SK-N-SH (cell line): ENCODE data around the gene ATP5F1D. TPM values are rescaled to one million over a fixed set of nuclear protein-coding genes. Genes with fewer than 3 reads are reported as not detected.

ENCODE experiments used
- CTCF ChIA-PET: fragments of 300-600, 350-600 bp; formaldehyde crosslinking; extraction: SDS; loops from one replicate; lab custom pipeline; 2021; lab: Yijun Ruan, JAX
- POLR2A ChIA-PET: fragments of 350-600 bp; sonication (Branson Sonifier 250); formaldehyde crosslinking; extraction: SDS; loops from one replicate; lab custom pipeline; 2020; ENCODE audit warnings: antibody characterized with exemption, inconsistent platforms; lab: Yijun Ruan, JAX
- DNase-seq: peaks from one replicate; pipeline ENCODE4 v3.0.0; 2012
- H2AFZ ChIP-seq: fragments of 200-600 bp; sonication (generic); 2 replicates; pipeline ENCODE4 v1.8.1; 2016; ENCODE audit warnings: antibody characterized with exemption, mild to moderate bottlenecking, low read depth
- H3F3A ChIP-seq: fragments of 200-600 bp; sonication (generic); replicated peaks from 2 replicates; pipeline ENCODE3; 2016; ENCODE audit warnings: antibody characterized with exemption, mild to moderate bottlenecking; ENCODE audit not compliant: insufficient read depth
- H3K27ac ChIP-seq, 2 experiments: fragments of 200-500 bp in 1 of 2; fragments of 200-600 bp in 1 of 2; sonication (Bioruptor generic) in 1 of 2; sonication (generic), shearing (Covaris generic) in 1 of 2; 2 replicates each; pipeline versions ENCODE4 v1.5.1 to v1.6.1; 2014 to 2016; ENCODE audit warnings: low read depth in 2 of 2, inconsistent platforms in 1 of 2, low read length in 1 of 2, mild to moderate bottlenecking in 1 of 2, mixed read lengths in 1 of 2
- H3K27me3 ChIP-seq: fragments of 200-600 bp; sonication (generic), shearing (Covaris generic); 2 replicates; pipeline ENCODE4 v1.6.1; 2016; ENCODE audit warnings: mixed run types; ENCODE audit not compliant: insufficient read depth
- H3K36me3 ChIP-seq, 2 experiments: fragments of 200-500 bp in 1 of 2; fragments of 200-600 bp in 1 of 2; sonication (Bioruptor generic) in 1 of 2; sonication (generic) in 1 of 2; replicated peaks in 1 of 2; 2 replicates each; pipeline versions ENCODE3 to v1.5.1; 2014 to 2016; ENCODE audit warnings: low read length in 1 of 2, mild to moderate bottlenecking in 1 of 2; ENCODE audit not compliant: insufficient read depth in 2 of 2, control insufficient read depth in 1 of 2
- H3K4me1 ChIP-seq, 2 experiments: fragments of 200-500 bp in 1 of 2; fragments of 200-600 bp in 1 of 2; sonication (Bioruptor generic) in 1 of 2; sonication (generic), shearing (Covaris generic) in 1 of 2; 2 replicates each; pipeline versions ENCODE4 v1.5.1 to v1.6.1; 2014 to 2016; ENCODE audit warnings: low read depth in 1 of 2, low read length in 1 of 2, mixed run types in 1 of 2; ENCODE audit not compliant: insufficient read depth in 2 of 2, control insufficient read depth in 1 of 2
- H3K4me2 ChIP-seq: fragments of 200-600 bp; sonication (generic), shearing (Covaris generic); 2 replicates; pipeline ENCODE4 v1.6.1; 2017; ENCODE audit warnings: mixed run types
- H3K4me3 ChIP-seq, 2 experiments: fragments of 200-500 bp in 1 of 2; fragments of 200-600 bp in 1 of 2; sonication (Bioruptor generic) in 1 of 2; sonication (generic), shearing (Covaris generic) in 1 of 2; 2 replicates each; pipeline versions ENCODE4 v1.5.1 to v1.8.1; 2014 to 2016; ENCODE audit warnings: low read depth in 2 of 2, inconsistent platforms in 1 of 2, low read length in 1 of 2, mild to moderate bottlenecking in 1 of 2, mixed read lengths in 1 of 2, moderate library complexity in 1 of 2
- H3K79me2 ChIP-seq: fragments of 200-600 bp; sonication (generic); 2 replicates; pipeline ENCODE4 v1.8.1; 2017; ENCODE audit warnings: mild to moderate bottlenecking; ENCODE audit not compliant: insufficient read depth
- H3K9ac ChIP-seq: fragments of 200-600 bp; sonication (generic); 2 replicates; pipeline ENCODE4 v1.6.1; 2017; ENCODE audit warnings: mixed run types
- H3K9me2 ChIP-seq: fragments of 200-600 bp; sonication (generic); 2 replicates; pipeline ENCODE4 v1.6.1; 2017; ENCODE audit warnings: mixed run types
- H3K9me3 ChIP-seq: fragments of 200-600 bp; sonication (generic); 2 replicates; pipeline ENCODE4 v1.6.1; 2017; ENCODE audit warnings: mixed run types, mild to moderate bottlenecking, moderate library complexity
- H4K20me1 ChIP-seq: fragments of 200-600 bp; sonication (generic); 2 replicates; pipeline ENCODE4 v1.6.1; 2017; ENCODE audit warnings: mild to moderate bottlenecking, mixed run types; ENCODE audit not compliant: insufficient read depth
- CHD2 ChIP-seq: fragments of 150-350 bp; IDR thresholded peaks from 2 replicates; pipeline ENCODE4 v1.6.1; 2018; ENCODE audit warnings: low read length; ENCODE audit not compliant: partially characterized antibody
- ELF1 ChIP-seq: IDR thresholded peaks from 2 replicates; pipeline ENCODE4 v1.4.0; 2012
- EP300 ChIP-seq, 2 experiments: IDR thresholded peaks; 2 replicates each; pipeline versions ENCODE4 v1.4.0 to v1.6.1; 2012; ENCODE audit warnings: borderline replicate concordance in 1 of 2, low read depth in 1 of 2, low read length in 1 of 2
- FOSL2 ChIP-seq: IDR thresholded peaks from 2 replicates; pipeline ENCODE4 v1.4.0; 2012; ENCODE audit warnings: low read depth, mild to moderate bottlenecking, moderate library complexity, borderline replicate concordance
- FOXJ3 ChIP-seq: sonication (generic); formaldehyde crosslinking; IDR thresholded peaks from 2 replicates; pipeline ENCODE4 v1.5.1; 2020; ENCODE audit warnings: mild to moderate bottlenecking, missing genetic modification reagents
- FOXM1 ChIP-seq: IDR thresholded peaks from 2 replicates; pipeline ENCODE4 v1.4.0; 2012; ENCODE audit warnings: low read depth, mild to moderate bottlenecking
- GABPA ChIP-seq: IDR thresholded peaks from 2 replicates; pipeline ENCODE4 v1.4.0; 2012; ENCODE audit warnings: low read depth, mild to moderate bottlenecking
- GATA2 ChIP-seq: sonication (generic); formaldehyde crosslinking; IDR thresholded peaks from 2 replicates; pipeline ENCODE4 v1.5.0; 2020; ENCODE audit warnings: mild to moderate bottlenecking, missing genetic modification reagents
- MEF2A ChIP-seq: IDR thresholded peaks from 2 replicates; pipeline ENCODE4 v1.4.0; 2012; ENCODE audit warnings: low read depth, borderline replicate concordance
- POLR2AphosphoS5 ChIP-seq: IDR thresholded peaks from 2 replicates; pipeline ENCODE4 v1.6.1; 2012; ENCODE audit warnings: low read depth, low read length
- RAD21 ChIP-seq: IDR thresholded peaks from 2 replicates; pipeline ENCODE4 v1.6.1; 2012; ENCODE audit warnings: mild to moderate bottlenecking, low read length
- RCOR1 ChIP-seq: fragments of 150-350 bp; IDR thresholded peaks from 2 replicates; pipeline ENCODE4 v1.6.1; 2017; ENCODE audit warnings: antibody characterized with exemption, low read length
- RXRA ChIP-seq: IDR thresholded peaks from 2 replicates; pipeline ENCODE4 v1.4.0; 2012; ENCODE audit warnings: low read depth, mild to moderate bottlenecking, borderline replicate concordance
- SIN3A ChIP-seq: IDR thresholded peaks from 2 replicates; pipeline ENCODE4 v1.6.1; 2012; ENCODE audit warnings: low read depth, mild to moderate bottlenecking, low read length, moderate library complexity, borderline replicate concordance
- SMC3 ChIP-seq: IDR thresholded peaks from 2 replicates; pipeline ENCODE4 v1.6.1; 2012; ENCODE audit warnings: low read depth, low read length, improper control_type of control experiment
- TCF12 ChIP-seq: IDR thresholded peaks from 2 replicates; pipeline ENCODE4 v1.4.0; 2012
- TEAD4 ChIP-seq: IDR thresholded peaks from 2 replicates; pipeline ENCODE4 v1.4.0; 2012; ENCODE audit warnings: mild to moderate bottlenecking, borderline replicate concordance; ENCODE audit not compliant: insufficient read depth
- USF2 ChIP-seq: fragments of 150-350 bp; IDR thresholded peaks from 2 replicates; pipeline ENCODE4 v1.6.1; 2017; ENCODE audit warnings: antibody characterized with exemption, low read length, low read depth, borderline replicate concordance
- WGBS: methylation state at CpG from one replicate; pipeline ENCODE4 v1.1.6; 2017; ENCODE audit warnings: low lambda C conversion rate; 5-methylcytosine and 5-hydroxymethylcytosine counted together
- polyA plus RNA-seq, 3 experiments: library from polyadenylated mRNA; depleted of rRNA; stranded (reverse); fragments of >200 nt; gene quantifications; 2 replicates each; pipeline ENCODE4 v1.2.3, GENCODE V29; 2012
- TF ChIP-seq, protein P1 (sequence below): fragments of 150-350 bp; IDR thresholded peaks from 2 replicates; pipeline ENCODE4 v1.6.1; 2016; ENCODE audit warnings: mild to moderate bottlenecking, low read depth, low read length
- TF ChIP-seq, protein P2 (sequence below): IDR thresholded peaks from 2 replicates; pipeline ENCODE4 v1.4.0; 2012; ENCODE audit warnings: low read depth, borderline replicate concordance
- TF ChIP-seq, protein P3 (sequence below): IDR thresholded peaks from 2 replicates; pipeline ENCODE4 v1.6.1; 2012; ENCODE audit warnings: mild to moderate bottlenecking, low read depth, low read length, moderate library complexity

Gene ATP5F1D
- polyA plus RNA-seq, 1 of the 3 experiments (the other 2 are of a cell fraction), result 226 TPM

DNA sequence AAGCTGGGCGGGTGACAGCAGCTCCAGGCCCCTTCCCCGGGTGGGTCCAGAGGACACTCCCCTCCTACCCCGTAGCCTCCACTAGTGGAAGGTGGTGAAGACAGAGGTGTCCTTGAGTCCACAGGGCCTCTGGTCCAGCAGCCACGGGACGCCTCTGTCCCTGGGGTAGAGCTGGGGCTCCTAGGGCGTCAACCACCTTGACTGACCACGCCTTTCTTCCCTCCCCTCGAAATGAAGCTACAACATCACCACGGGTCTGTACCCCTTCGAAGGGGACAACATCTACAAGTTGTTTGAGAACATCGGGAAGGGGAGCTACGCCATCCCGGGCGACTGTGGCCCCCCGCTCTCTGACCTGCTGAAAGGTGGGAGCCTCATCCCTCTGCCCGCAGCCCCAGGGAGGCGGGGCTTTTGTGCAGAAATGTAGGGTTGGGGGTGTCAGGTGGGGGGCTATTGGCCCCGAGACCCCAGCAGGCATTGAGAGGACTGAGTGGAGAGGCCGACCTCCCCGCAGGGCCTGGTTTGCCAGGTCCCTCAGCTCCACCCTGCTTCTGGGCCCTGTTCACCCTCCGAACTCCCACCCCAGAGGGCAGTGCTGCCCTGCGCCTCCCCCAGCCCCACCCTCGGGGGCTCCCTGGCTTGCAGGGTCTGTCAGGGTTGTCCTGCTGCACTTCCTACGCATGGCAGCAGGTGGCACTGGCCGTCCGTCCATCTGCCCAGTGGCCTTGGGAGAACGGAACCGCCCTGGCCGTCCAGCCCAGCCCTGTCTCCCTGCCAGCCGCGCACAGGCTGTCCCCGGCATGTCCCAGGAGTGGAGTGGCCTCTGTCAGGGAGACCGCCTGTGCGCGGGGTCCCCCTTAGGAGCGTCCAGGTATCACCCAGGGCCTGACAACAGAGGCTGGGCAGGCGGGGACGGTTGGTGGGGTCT lies 20.3 kb upstream of the ATP5F1D start (continued):
- TF ChIP-seq, protein P1, sequence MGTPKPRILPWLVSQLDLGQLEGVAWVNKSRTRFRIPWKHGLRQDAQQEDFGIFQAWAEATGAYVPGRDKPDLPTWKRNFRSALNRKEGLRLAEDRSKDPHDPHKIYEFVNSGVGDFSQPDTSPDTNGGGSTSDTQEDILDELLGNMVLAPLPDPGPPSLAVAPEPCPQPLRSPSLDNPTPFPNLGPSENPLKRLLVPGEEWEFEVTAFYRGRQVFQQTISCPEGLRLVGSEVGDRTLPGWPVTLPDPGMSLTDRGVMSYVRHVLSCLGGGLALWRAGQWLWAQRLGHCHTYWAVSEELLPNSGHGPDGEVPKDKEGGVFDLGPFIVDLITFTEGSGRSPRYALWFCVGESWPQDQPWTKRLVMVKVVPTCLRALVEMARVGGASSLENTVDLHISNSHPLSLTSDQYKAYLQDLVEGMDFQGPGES, result no peak
- TF ChIP-seq GABPA (no peak), RAD21 (peak; percentile 78), CHD2 (no peak), FOXM1 (no peak), RXRA (no peak), MEF2A (no peak), RCOR1 (no peak), FOSL2 (no peak)
- TF ChIP-seq, protein P2, sequence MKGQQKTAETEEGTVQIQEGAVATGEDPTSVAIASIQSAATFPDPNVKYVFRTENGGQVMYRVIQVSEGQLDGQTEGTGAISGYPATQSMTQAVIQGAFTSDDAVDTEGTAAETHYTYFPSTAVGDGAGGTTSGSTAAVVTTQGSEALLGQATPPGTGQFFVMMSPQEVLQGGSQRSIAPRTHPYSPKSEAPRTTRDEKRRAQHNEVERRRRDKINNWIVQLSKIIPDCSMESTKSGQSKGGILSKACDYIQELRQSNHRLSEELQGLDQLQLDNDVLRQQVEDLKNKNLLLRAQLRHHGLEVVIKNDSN, result no peak
- TF ChIP-seq, all 33 proteins: peak for 3

- WGBS, result 80% methylated on average over 1 of the region's 22 CpGs
- no peaks in the 10 kb centered on the region for H3K9me2 ChIP-seq
- H3K27ac ChIP-seq, result no peak overlapping the region; a peak in 1 of 4 replicates
- H3K4me3 ChIP-seq, result no peak overlapping the region
- H3K9ac ChIP-seq, result no peak overlapping the region
- ChIA-PET CTCF (interaction anchor here (0.9 to 7.0 kb wide), 17 partner anchors 8 to 267 kb away, joined by 3 to 82 read pairs (median 7); partner anchors contain the start of genes ATP5F1D, CBARP and CIRBP), POLR2A (interaction anchor here (1.2 kb wide), 1 partner anchor 47 kb away, joined by 3 read pairs; no protein-coding TSS in a partner anchor)
- peaks cover under 1 to 5% of the 10 kb centered on the region in 2 experiments; a peak in 1 of 4 replicates for H3K4me1 ChIP-seq
- peaks cover 38% of the 10 kb centered on the region for H3K79me2 ChIP-seq
- no peak for DNase-seq
- no peaks in the 10 kb centered on the region for H3K9me3 ChIP-seq
- no peak overlapping the region for H3K4me2 ChIP-seq
- H3K36me3 ChIP-seq, result peaks cover 0 to 40% of the 10 kb centered on the region in 2 experiments
- H2AFZ ChIP-seq, result no peak overlapping the region
- H4K20me1 ChIP-seq, result peaks cover 22% of the 10 kb centered on the region; the same call in 1 of the 2 replicates
- H3K27me3 ChIP-seq, result no peaks in the 10 kb centered on the region
- peaks cover 6% of the 10 kb centered on the region for H3F3A ChIP-seq
- TF ChIP-seq GATA2 (no peak), SIN3A (no peak), POLR2AphosphoS5 (no peak), SMC3 (no peak), RAD21 (no peak), TEAD4 (no peak), MEF2A (no peak), FOXJ3 (no peak), ELF1 (no peak), TCF12 (no peak), USF2 (no peak), EP300 (IDR thresholded peaks at IDR 0.05; ENCODE audit: borderline replicate concordance in 1 of 2, low read depth in 1 of 2, low read length in 1 of 2) (no peak), CHD2 (no peak)
- TF ChIP-seq, protein P1, result no peak
- TF ChIP-seq, protein P3, sequence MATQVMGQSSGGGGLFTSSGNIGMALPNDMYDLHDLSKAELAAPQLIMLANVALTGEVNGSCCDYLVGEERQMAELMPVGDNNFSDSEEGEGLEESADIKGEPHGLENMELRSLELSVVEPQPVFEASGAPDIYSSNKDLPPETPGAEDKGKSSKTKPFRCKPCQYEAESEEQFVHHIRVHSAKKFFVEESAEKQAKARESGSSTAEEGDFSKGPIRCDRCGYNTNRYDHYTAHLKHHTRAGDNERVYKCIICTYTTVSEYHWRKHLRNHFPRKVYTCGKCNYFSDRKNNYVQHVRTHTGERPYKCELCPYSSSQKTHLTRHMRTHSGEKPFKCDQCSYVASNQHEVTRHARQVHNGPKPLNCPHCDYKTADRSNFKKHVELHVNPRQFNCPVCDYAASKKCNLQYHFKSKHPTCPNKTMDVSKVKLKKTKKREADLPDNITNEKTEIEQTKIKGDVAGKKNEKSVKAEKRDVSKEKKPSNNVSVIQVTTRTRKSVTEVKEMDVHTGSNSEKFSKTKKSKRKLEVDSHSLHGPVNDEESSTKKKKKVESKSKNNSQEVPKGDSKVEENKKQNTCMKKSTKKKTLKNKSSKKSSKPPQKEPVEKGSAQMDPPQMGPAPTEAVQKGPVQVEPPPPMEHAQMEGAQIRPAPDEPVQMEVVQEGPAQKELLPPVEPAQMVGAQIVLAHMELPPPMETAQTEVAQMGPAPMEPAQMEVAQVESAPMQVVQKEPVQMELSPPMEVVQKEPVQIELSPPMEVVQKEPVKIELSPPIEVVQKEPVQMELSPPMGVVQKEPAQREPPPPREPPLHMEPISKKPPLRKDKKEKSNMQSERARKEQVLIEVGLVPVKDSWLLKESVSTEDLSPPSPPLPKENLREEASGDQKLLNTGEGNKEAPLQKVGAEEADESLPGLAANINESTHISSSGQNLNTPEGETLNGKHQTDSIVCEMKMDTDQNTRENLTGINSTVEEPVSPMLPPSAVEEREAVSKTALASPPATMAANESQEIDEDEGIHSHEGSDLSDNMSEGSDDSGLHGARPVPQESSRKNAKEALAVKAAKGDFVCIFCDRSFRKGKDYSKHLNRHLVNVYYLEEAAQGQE, result no peak
Observed at GRCh38 chr19:1221904-1222255, 19.7 kb upstream of the ATP5F1D start.
